MM.1S (cell line): Measurements from ENCODE around the gene SCGB1D2.

ENCODE experiments used
- DNase-seq: peaks from one replicate; pipeline ENCODE4 v3.0.0-alpha.2; 2015
- H2AFZ ChIP-seq: fragments of 300-600 bp; sonication (generic); 2 replicates; pipeline ENCODE4 v1.6.0; 2016; ENCODE audit warnings: antibody characterized with exemption, low read length
- H3F3A ChIP-seq: fragments of 300-600 bp; sonication (generic); 2 replicates; pipeline ENCODE4 v1.6.1; 2016; ENCODE audit warnings: mild to moderate bottlenecking, antibody characterized with exemption, low read length, moderate library complexity, mixed read lengths; ENCODE audit not compliant: insufficient read depth
- H3K27ac ChIP-seq: fragments of 300-600 bp; sonication (generic); 2 replicates; pipeline ENCODE4 v1.5.1; 2016; ENCODE audit warnings: mild to moderate bottlenecking, low read length
- H3K27me3 ChIP-seq: fragments of 300-600 bp; sonication (generic); replicated peaks from 2 replicates; pipeline ENCODE4 v1.6.0; 2016; ENCODE audit warnings: low read length; ENCODE audit not compliant: insufficient read depth
- H3K36me3 ChIP-seq: fragments of 300-600 bp; sonication (generic); replicated peaks from 2 replicates; pipeline ENCODE4 v1.6.1; 2016; ENCODE audit warnings: mild to moderate bottlenecking, low read length, mixed read lengths; ENCODE audit not compliant: insufficient read depth
- H3K4me1 ChIP-seq: fragments of 300-600 bp; sonication (generic); 2 replicates; pipeline ENCODE4 v1.6.1; 2016; ENCODE audit warnings: low read length, mixed read lengths
- H3K4me2 ChIP-seq: fragments of 300-600 bp; sonication (generic); 2 replicates; pipeline ENCODE4 v1.6.0; 2016; ENCODE audit warnings: low read depth, low read length
- H3K4me3 ChIP-seq: fragments of 300-600 bp; sonication (generic); 2 replicates; pipeline ENCODE4 v1.5.1; 2016; ENCODE audit warnings: low read length, mixed read lengths
- H3K79me2 ChIP-seq: fragments of 300-600 bp; sonication (generic); 2 replicates; pipeline ENCODE4 v1.6.1; 2016; ENCODE audit warnings: mixed run types, low read length, mixed read lengths
- H3K9ac ChIP-seq: fragments of 300-600 bp; sonication (generic); 2 replicates; pipeline ENCODE4 v1.6.1; 2016; ENCODE audit warnings: low read length, mixed read lengths
- H3K9me2 ChIP-seq: fragments of 300-600 bp; sonication (generic); replicated peaks from 2 replicates; pipeline ENCODE4 v1.6.1; 2016; ENCODE audit warnings: mild to moderate bottlenecking, low read length, mixed read lengths; ENCODE audit not compliant: insufficient read depth
- H3K9me3 ChIP-seq: fragments of 300-600 bp; sonication (generic); replicated peaks from 2 replicates; pipeline ENCODE4 v1.6.1; 2016; ENCODE audit warnings: mild to moderate bottlenecking, low read length, mixed read lengths; ENCODE audit not compliant: insufficient read depth
- H4K20me1 ChIP-seq: fragments of 300-600 bp; sonication (generic); 2 replicates; pipeline ENCODE4 v1.6.1; 2016; ENCODE audit warnings: mild to moderate bottlenecking, low read length, moderate library complexity, mixed read lengths; ENCODE audit not compliant: insufficient read depth
- CTCF ChIP-seq: fragments of 300-600 bp; sonication (generic); IDR thresholded peaks from 2 replicates; pipeline ENCODE4 v1.5.1; 2016; ENCODE audit warnings: antibody characterized with exemption, low read length, mixed read lengths
- EZH2 ChIP-seq: fragments of 300-600 bp; sonication (generic); optimal IDR thresholded peaks from 2 replicates; pipeline ENCODE3; 2017; ENCODE audit warnings: low read depth, mild to moderate bottlenecking, antibody characterized with exemption, low read length, mixed read lengths
- EZH2phosphoT487 ChIP-seq: fragments of 300-600 bp; sonication (generic); IDR thresholded peaks from 2 replicates; pipeline ENCODE4 v1.6.1; 2018; ENCODE audit warnings: antibody characterized with exemption, low read length

The SCGB1D2 gene

GRCh38 chr11:62237499-62237898, 4.5 kb upstream of the SCGB1D2 start:
- TF ChIP-seq EZH2 (no peak), CTCF (no peak), EZH2phosphoT487 (no peak)
- Histone ChIP-seq H3K79me2 (no peaks in the 10 kb centered on the region), H3K27ac (no peak overlapping the region)

GRCh38 chr11:62238151-62238550, 3.9 kb upstream of the SCGB1D2 start:
- no peak overlapping the region for H2AFZ ChIP-seq
- H3F3A ChIP-seq: no peaks in the 10 kb centered on the region
- H3K27me3 ChIP-seq: no peaks in the 10 kb centered on the region; the same call in 1 of the 2 replicates
- TF ChIP-seq CTCF: no peak
- no peak for TF ChIP-seq EZH2
- TF ChIP-seq EZH2phosphoT487: no peak
- H3K9me3 ChIP-seq: no peaks in the 10 kb centered on the region
- H3K36me3 ChIP-seq: no peaks in the 10 kb centered on the region
- no peaks in the 10 kb centered on the region for H4K20me1 ChIP-seq
- H3K9me2 ChIP-seq: no peaks in the 10 kb centered on the region
- H3K79me2 ChIP-seq: no peaks in the 10 kb centered on the region
- DNase-seq: no peak
- H3K27ac ChIP-seq: no peak overlapping the region
- 0 out of 2 replicates have a peak, but pooled peaks cover 3% of the 10 kb centered on the region for H3K4me1 ChIP-seq
- H3K9ac ChIP-seq: no peak overlapping the region
- H3K4me3 ChIP-seq: no peak overlapping the region
- no peak overlapping the region for H3K4me2 ChIP-seq

More at GRCh38 chr11:62237499-62237898, 4.5 kb upstream of the SCGB1D2 start:
- H3K36me3 ChIP-seq: no peaks in the 10 kb centered on the region
- DNase-seq: no peak
- no peaks in the 10 kb centered on the region for H3K9me3 ChIP-seq
- no peak overlapping the region for H3K4me3 ChIP-seq
- no peak overlapping the region for H3K4me2 ChIP-seq
- no peaks in the 10 kb centered on the region for H3K9me2 ChIP-seq
- no peaks in the 10 kb centered on the region for H3F3A ChIP-seq
- H3K4me1 ChIP-seq: 0 out of 2 replicates have a peak, but pooled peaks cover 3% of the 10 kb centered on the region
- H3K27me3 ChIP-seq: no peaks in the 10 kb centered on the region; the same call in 1 of the 2 replicates
- H3K9ac ChIP-seq: no peak overlapping the region
- no peaks in the 10 kb centered on the region for H4K20me1 ChIP-seq
- no peak overlapping the region for H2AFZ ChIP-seq

- H3F3A ChIP-seq: no peaks in the 10 kb centered on the region
- no peak overlapping the region for H2AFZ ChIP-seq
- H4K20me1 ChIP-seq: no peaks in the 10 kb centered on the region
- TF ChIP-seq CTCF (no peak), EZH2phosphoT487 (no peak), EZH2 (no peak)
- 0 out of 2 replicates have a peak, but pooled peaks cover 3% of the 10 kb centered on the region for H3K4me1 ChIP-seq
- no peaks in the 10 kb centered on the region for H3K79me2 ChIP-seq
- H3K27me3 ChIP-seq: no peaks in the 10 kb centered on the region
- H3K9ac ChIP-seq: no peak overlapping the region
- no peaks in the 10 kb centered on the region for H3K36me3 ChIP-seq
- H3K4me3 ChIP-seq: no peak overlapping the region
- H3K9me2 ChIP-seq: no peaks in the 10 kb centered on the region
- H3K9me3 ChIP-seq: no peaks in the 10 kb centered on the region
- no peak overlapping the region for H3K4me2 ChIP-seq
- no peak for DNase-seq
- no peak overlapping the region for H3K27ac ChIP-seq
Measured at GRCh38 chr11:62241095-62241494, 944 bp upstream of the SCGB1D2 start.
